Measurements from ENCODE around the gene NELL1.

DNA sequence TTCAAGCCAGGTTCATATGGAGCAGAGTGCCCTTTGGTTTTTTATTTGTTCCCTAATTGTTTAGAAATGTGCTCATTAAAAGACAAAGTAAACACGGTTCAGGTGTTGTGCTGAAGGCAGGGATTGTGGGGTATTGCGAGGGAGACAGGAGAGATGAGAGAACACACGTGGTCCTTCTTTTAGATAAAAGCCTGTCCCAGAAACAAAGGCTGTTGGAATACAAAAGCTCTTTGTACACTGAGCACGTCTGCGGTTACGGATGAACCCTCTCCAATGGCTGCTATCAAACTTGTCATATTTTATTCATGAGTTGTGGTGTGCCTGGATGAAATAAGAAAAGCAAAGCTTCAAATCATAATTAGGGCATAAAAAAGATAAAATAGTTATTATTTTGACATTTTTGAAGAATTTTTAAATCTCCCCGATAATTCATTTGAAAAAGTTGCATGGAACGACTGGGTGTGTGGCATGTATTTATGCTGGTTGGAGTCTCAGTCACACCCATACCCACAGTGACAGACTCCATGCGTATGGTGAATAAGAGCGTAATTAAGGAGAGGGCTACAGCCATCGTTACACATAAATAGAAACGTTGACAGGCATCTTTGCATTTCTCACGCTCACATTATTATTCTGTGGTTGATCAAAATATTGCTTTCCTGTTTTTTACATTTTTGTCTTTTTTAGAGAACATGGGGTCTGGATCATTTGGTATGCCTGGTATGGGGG is 92.9 kb downstream of the NELL1 start:
- TF ChIP-seq, protein P1, sequence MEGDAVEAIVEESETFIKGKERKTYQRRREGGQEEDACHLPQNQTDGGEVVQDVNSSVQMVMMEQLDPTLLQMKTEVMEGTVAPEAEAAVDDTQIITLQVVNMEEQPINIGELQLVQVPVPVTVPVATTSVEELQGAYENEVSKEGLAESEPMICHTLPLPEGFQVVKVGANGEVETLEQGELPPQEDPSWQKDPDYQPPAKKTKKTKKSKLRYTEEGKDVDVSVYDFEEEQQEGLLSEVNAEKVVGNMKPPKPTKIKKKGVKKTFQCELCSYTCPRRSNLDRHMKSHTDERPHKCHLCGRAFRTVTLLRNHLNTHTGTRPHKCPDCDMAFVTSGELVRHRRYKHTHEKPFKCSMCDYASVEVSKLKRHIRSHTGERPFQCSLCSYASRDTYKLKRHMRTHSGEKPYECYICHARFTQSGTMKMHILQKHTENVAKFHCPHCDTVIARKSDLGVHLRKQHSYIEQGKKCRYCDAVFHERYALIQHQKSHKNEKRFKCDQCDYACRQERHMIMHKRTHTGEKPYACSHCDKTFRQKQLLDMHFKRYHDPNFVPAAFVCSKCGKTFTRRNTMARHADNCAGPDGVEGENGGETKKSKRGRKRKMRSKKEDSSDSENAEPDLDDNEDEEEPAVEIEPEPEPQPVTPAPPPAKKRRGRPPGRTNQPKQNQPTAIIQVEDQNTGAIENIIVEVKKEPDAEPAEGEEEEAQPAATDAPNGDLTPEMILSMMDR (conservative IDR thresholded peaks at IDR 0.05; ENCODE audit: low read length) = no peak
- no peak for TF ChIP-seq EZH2phosphoT487 (IDR thresholded peaks at IDR 0.05; ENCODE audit: borderline replicate concordance)
